Measurements from ENCODE around the gene ME1. TPM values are rescaled to one million over a fixed set of nuclear protein-coding genes. Genes with fewer than 3 reads are reported as not detected.

The ME1 gene
- total and polyA plus RNA-seq, 7 donors: 4.2 to 18.5 (median 11.3) TPM

GRCh38 chr6:83190626-83191025 lies 240.2 kb downstream of the ME1 start:
- intact Hi-C loops (cut with DNase I): loop anchor here (5.0 to 10.0 kb wide), 2 partner anchors 123 to 946 kb away; partner anchors contain the start of genes DOP1A, IBTK and UBE3D
- H3K36me3 ChIP-seq: peaks cover 0 to 26% (median 0%) of the 10 kb centered on the region in 4 donors
- no peak overlapping the region for H3K27ac ChIP-seq
- H3K4me1 ChIP-seq: peaks cover 0 to 23% (median 16%) of the 10 kb centered on the region in 4 donors
- no peak for DNase-seq
- H3K4me3 ChIP-seq: no peak overlapping the region
- no peaks in the 10 kb centered on the region for H3K9me3 ChIP-seq
- no peak for TF ChIP-seq CTCF (IDR thresholded peaks at IDR 0.05)
- no peak for TF ChIP-seq POLR2A (IDR thresholded peaks at IDR 0.05)
- TF ChIP-seq POLR2AphosphoS5 (IDR thresholded peaks at IDR 0.05): no peak
- no peak for TF ChIP-seq EP300 (IDR thresholded peaks at IDR 0.05)
- no peaks in the 10 kb centered on the region for H3K27me3 ChIP-seq
- WGBS, 2 donors: 94% methylated on average over 6 of the region's 6 CpGs

GRCh38 chr6:83188501-83188900 lies 242.3 kb downstream of the ME1 start:
- H3K27me3 ChIP-seq: no peaks in the 10 kb centered on the region
- intact Hi-C loops (cut with DNase I): no loop called here
- 70 to 83% methylated on average over 3 of the region's 3 CpGs for WGBS, 2 donors
- peaks cover 0 to 15% (median 7%) of the 10 kb centered on the region in 4 donors for H3K4me1 ChIP-seq
- peaks cover 0 to 41% (median 0%) of the 10 kb centered on the region in 4 donors for H3K36me3 ChIP-seq
- H3K4me3 ChIP-seq: no peak overlapping the region
- H3K9me3 ChIP-seq: no peaks in the 10 kb centered on the region
- TF ChIP-seq POLR2AphosphoS5 (IDR thresholded peaks at IDR 0.05) (no peak), EP300 (IDR thresholded peaks at IDR 0.05) (no peak), CTCF (IDR thresholded peaks at IDR 0.05) (no peak), POLR2A (IDR thresholded peaks at IDR 0.05) (no peak)
- DNase-seq: no peak
- no peak overlapping the region for H3K27ac ChIP-seq

- TF ChIP-seq CTCF (IDR thresholded peaks at IDR 0.05) (no peak), POLR2AphosphoS5 (IDR thresholded peaks at IDR 0.05) (no peak), EP300 (IDR thresholded peaks at IDR 0.05) (no peak), POLR2A (IDR thresholded peaks at IDR 0.05) (no peak)
- 96 to 97% methylated on average over 2 of the region's 2 CpGs for WGBS, 2 donors
- no peak for DNase-seq
Measured at GRCh38 chr6:83185096-83185495, 245.8 kb downstream of the ME1 start.

GRCh38 chr6:83183082-83183828 lies 247.6 kb downstream of the ME1 start:
- Histone ChIP-seq H3K27me3 (no peaks in the 10 kb centered on the region), H3K27ac (peak overlapping the region in 1 of 4 donors; percentile 21), H3K9me3 (no peaks in the 10 kb centered on the region), H3K4me1 (peaks cover 0 to 11% (median 3%) of the 10 kb centered on the region in 4 donors), H3K4me3 (no peak overlapping the region), H3K36me3 (peaks cover 0 to 83% (median 9%) of the 10 kb centered on the region in 4 donors)
- DNase-seq: no peak
- TF ChIP-seq EP300 (IDR thresholded peaks at IDR 0.05): no peak
- peak in 1 of 4 donors; percentile 11 for TF ChIP-seq POLR2AphosphoS5 (IDR thresholded peaks at IDR 0.05)
- TF ChIP-seq POLR2A (IDR thresholded peaks at IDR 0.05): no peak
- 85 to 87% methylated on average over 9 of the region's 9 CpGs for WGBS, 2 donors
- intact Hi-C loops (cut with DNase I): no loop called here

More at GRCh38 chr6:83185096-83185495, 245.8 kb downstream of the ME1 start:
- no peaks in the 10 kb centered on the region for H3K27me3 ChIP-seq
- H3K36me3 ChIP-seq: peaks cover 0 to 71% (median 8%) of the 10 kb centered on the region in 4 donors
- no peaks in the 10 kb centered on the region for H3K9me3 ChIP-seq
- no peak overlapping the region for H3K27ac ChIP-seq
- H3K4me1 ChIP-seq: peaks cover 0 to 11% (median 3%) of the 10 kb centered on the region in 4 donors
- no peak overlapping the region for H3K4me3 ChIP-seq
- intact Hi-C loops (cut with DNase I): no loop called here

GRCh38 chr6:83182114-83182513 lies 248.7 kb downstream of the ME1 start:
- H3K4me3 ChIP-seq: no peak overlapping the region
- no peak overlapping the region for H3K27ac ChIP-seq
- no peaks in the 10 kb centered on the region for H3K9me3 ChIP-seq
- peaks cover 0 to 80% (median 10%) of the 10 kb centered on the region in 4 donors for H3K36me3 ChIP-seq
- H3K27me3 ChIP-seq: no peaks in the 10 kb centered on the region
- peaks cover 0 to 11% (median 3%) of the 10 kb centered on the region in 4 donors for H3K4me1 ChIP-seq
- TF ChIP-seq POLR2AphosphoS5 (IDR thresholded peaks at IDR 0.05) (no peak), POLR2A (IDR thresholded peaks at IDR 0.05) (no peak), EP300 (IDR thresholded peaks at IDR 0.05) (no peak), CTCF (IDR thresholded peaks at IDR 0.05) (no peak)
- 82 to 87% methylated on average over 1 of the region's 1 CpG for WGBS, 2 donors
- intact Hi-C loops (cut with DNase I): no loop called here
- no peak for DNase-seq

Data from sigmoid colon (tissue), 7 donors.